Mesenchymal stem cell (in vitro differentiated cells and primary cell): ENCODE measurements around the gene LRRC28.

ENCODE experiments used
- DNase-seq: peaks from one replicate; pipeline ENCODE4 v3.0.0-alpha.2; 2013
- H2AFZ ChIP-seq: one replicate; pipeline ENCODE4 v1.6.1; 2013; ENCODE audit warnings: low read depth, mild to moderate bottlenecking, control low read depth, inconsistent platforms, low read length, moderate library complexity
- H2AK5ac ChIP-seq: 2 replicates; pipeline ENCODE4 v1.6.1; 2013; ENCODE audit warnings: low read length, moderate library complexity, mild to moderate bottlenecking, inconsistent platforms; ENCODE audit not compliant: severe bottlenecking
- H2BK120ac ChIP-seq: one replicate; pipeline ENCODE4 v1.6.1; 2013; ENCODE audit warnings: low read depth, mild to moderate bottlenecking, inconsistent platforms, low read length, moderate library complexity
- H2BK12ac ChIP-seq, 2 experiments: one replicate each; pipeline ENCODE4 v1.6.1; 2013; ENCODE audit warnings: inconsistent platforms in 2 of 2, low read length in 2 of 2, mild to moderate bottlenecking in 2 of 2, moderate library complexity in 2 of 2, control low read depth in 1 of 2
- H2BK15ac ChIP-seq: one replicate; pipeline ENCODE4 v1.6.1; 2013; ENCODE audit warnings: mild to moderate bottlenecking, low read depth, inconsistent platforms; ENCODE audit not compliant: poor library complexity, severe bottlenecking
- H2BK5ac ChIP-seq: 2 replicates; pipeline ENCODE4 v1.6.1; 2013; ENCODE audit warnings: low read depth, mild to moderate bottlenecking, low read length, control low read depth, inconsistent platforms; ENCODE audit not compliant: poor library complexity, severe bottlenecking
- H3K14ac ChIP-seq, 2 experiments: one replicate each; pipeline ENCODE4 v1.6.1; 2013; ENCODE audit warnings: inconsistent platforms in 2 of 2, low read length in 2 of 2, control low read depth in 1 of 2, mild to moderate bottlenecking in 1 of 2, moderate library complexity in 1 of 2
- H3K18ac ChIP-seq, 2 experiments: one replicate each; pipeline ENCODE4 v1.6.1; 2013; ENCODE audit warnings: inconsistent platforms in 2 of 2, low read length in 2 of 2, control low read depth in 1 of 2, low read depth in 1 of 2, mild to moderate bottlenecking in 1 of 2
- H3K23ac ChIP-seq, 2 experiments: one replicate each; pipeline ENCODE4 v1.6.1; 2013; ENCODE audit warnings: inconsistent platforms in 2 of 2, low read length in 2 of 2, mild to moderate bottlenecking in 2 of 2, moderate library complexity in 2 of 2, control low read depth in 1 of 2
- H3K27ac ChIP-seq: 2 replicates; pipeline ENCODE4 v1.5.1; 2013; ENCODE audit warnings: mild to moderate bottlenecking, moderate library complexity, low read length, control low read depth, inconsistent platforms; ENCODE audit not compliant: poor library complexity, severe bottlenecking
- H3K27me3 ChIP-seq, 2 experiments: 2 replicates each; pipeline versions ENCODE4 v1.6.1 to v1.7.0; 2013; ENCODE audit warnings: low read length in 2 of 2, mild to moderate bottlenecking in 2 of 2, moderate library complexity in 2 of 2, control low read depth in 1 of 2, inconsistent platforms in 1 of 2; ENCODE audit not compliant: control insufficient read depth in 1 of 2, insufficient read depth in 1 of 2
- H3K36me3 ChIP-seq, 2 experiments: 2 replicates each; pipeline versions ENCODE4 v1.6.1 to v1.7.0; 2013; ENCODE audit warnings: low read length in 2 of 2, control low read depth in 1 of 2, inconsistent platforms in 1 of 2, low read depth in 1 of 2, mild to moderate bottlenecking in 1 of 2; ENCODE audit not compliant: insufficient read depth in 2 of 2, control insufficient read depth in 1 of 2
- H3K4ac ChIP-seq, 2 experiments: one replicate each; pipeline ENCODE4 v1.6.1; 2013; ENCODE audit warnings: inconsistent platforms in 2 of 2, low read length in 2 of 2, mild to moderate bottlenecking in 2 of 2, moderate library complexity in 2 of 2, control low read depth in 1 of 2, low read depth in 1 of 2
- H3K4me1 ChIP-seq: 2 replicates; pipeline ENCODE4 v1.6.1; 2013; ENCODE audit warnings: low read depth, low read length, control low read depth; ENCODE audit not compliant: control insufficient read depth, insufficient read depth
- H3K4me2 ChIP-seq: 2 replicates; pipeline ENCODE4 v1.6.1; 2013; ENCODE audit warnings: low read length, mild to moderate bottlenecking, inconsistent platforms; ENCODE audit not compliant: poor library complexity, severe bottlenecking
- H3K4me3 ChIP-seq, 2 experiments: 2 replicates each; pipeline versions ENCODE4 v1.5.1 to v1.7.0; 2013; ENCODE audit warnings: low read length in 2 of 2, mild to moderate bottlenecking in 2 of 2, control low read depth in 1 of 2, low read depth in 1 of 2; ENCODE audit not compliant: insufficient read depth in 1 of 2
- H3K79me1 ChIP-seq: replicated peaks from 2 replicates; pipeline ENCODE4 v1.6.1; 2013; ENCODE audit warnings: mild to moderate bottlenecking, control low read depth, low read length, inconsistent platforms; ENCODE audit not compliant: poor library complexity, severe bottlenecking
- H3K9ac ChIP-seq: 2 replicates; pipeline ENCODE4 v1.7.0; 2013; ENCODE audit warnings: mild to moderate bottlenecking, low read length, moderate library complexity
- H3K9me3 ChIP-seq: 2 replicates; pipeline ENCODE4 v1.7.0; 2013; ENCODE audit warnings: mild to moderate bottlenecking, low read length; ENCODE audit not compliant: control insufficient read depth
- H4K8ac ChIP-seq: one replicate; pipeline ENCODE4 v1.6.1; 2013; ENCODE audit warnings: inconsistent platforms, mild to moderate bottlenecking, low read length, moderate library complexity
- H4K91ac ChIP-seq: one replicate; pipeline ENCODE4 v1.6.1; 2013; ENCODE audit warnings: mild to moderate bottlenecking, low read length, inconsistent platforms
- WGBS: methylation state at CpG from one replicate; pipeline ENCODE4 v1.1.7; 2013; ENCODE audit warnings: mixed read lengths; 5-methylcytosine and 5-hydroxymethylcytosine counted together

The LRRC28 gene

GRCh38 chr15:99361545-99362185 lies 110.4 kb downstream of the LRRC28 start:
- Histone ChIP-seq H3K4me2 (no peak overlapping the region), H2AFZ (no peak overlapping the region), H2BK120ac (no peak overlapping the region)

GRCh38 chr15:99365242-99365641 lies 114.0 kb downstream of the LRRC28 start:
- H3K27me3 ChIP-seq = no peaks in the 10 kb centered on the region
- H2BK5ac ChIP-seq = no peak overlapping the region
- H2BK120ac ChIP-seq = no peak overlapping the region
- H3K4me2 ChIP-seq = no peak overlapping the region
- H2BK12ac ChIP-seq = no peak overlapping the region
- no peak overlapping the region for H3K9ac ChIP-seq
- H2AFZ ChIP-seq = no peak overlapping the region
- no peak overlapping the region for H3K27ac ChIP-seq
- peaks cover 22% of the 10 kb centered on the region for H3K9me3 ChIP-seq
- H3K79me1 ChIP-seq = no peaks in the 10 kb centered on the region
- no peak overlapping the region for H3K4me3 ChIP-seq
- H3K4ac ChIP-seq = no peak overlapping the region
- no peak overlapping the region for H2AK5ac ChIP-seq
- H3K23ac ChIP-seq = no peak overlapping the region
- DNase-seq = no peak
- no peak overlapping the region for H3K18ac ChIP-seq
- peaks cover 4 to 44% of the 10 kb centered on the region in 2 experiments for H3K36me3 ChIP-seq
- no peak overlapping the region for H2BK15ac ChIP-seq
- H4K91ac ChIP-seq = no peak overlapping the region
- H3K14ac ChIP-seq = no peak overlapping the region
- 100% methylated on average over 1 of the region's 1 CpG for WGBS
- no peak overlapping the region for H4K8ac ChIP-seq
- H3K4me1 ChIP-seq = no peaks in the 10 kb centered on the region

More at GRCh38 chr15:99361545-99362185, 110.4 kb downstream of the LRRC28 start:
- peaks cover 4 to 28% of the 10 kb centered on the region in 2 experiments for H3K36me3 ChIP-seq
- H3K27me3 ChIP-seq = no peaks in the 10 kb centered on the region
- no peaks in the 10 kb centered on the region for H3K4me1 ChIP-seq
- no peak overlapping the region for H4K8ac ChIP-seq
- no peak overlapping the region for H3K14ac ChIP-seq
- peaks cover 7% of the 10 kb centered on the region for H3K9me3 ChIP-seq
- no peak overlapping the region for H2AK5ac ChIP-seq
- no peak overlapping the region for H3K27ac ChIP-seq
- H3K9ac ChIP-seq = no peak overlapping the region
- H2BK5ac ChIP-seq = no peak overlapping the region
- no peak for DNase-seq
- no peak overlapping the region for H2BK15ac ChIP-seq
- no peak overlapping the region for H4K91ac ChIP-seq
- H2BK12ac ChIP-seq = no peak overlapping the region
- no peak overlapping the region for H3K4ac ChIP-seq
- H3K18ac ChIP-seq = no peak overlapping the region
- WGBS = 83% methylated on average over 8 of the region's 13 CpGs
- no peaks in the 10 kb centered on the region for H3K79me1 ChIP-seq
- H3K23ac ChIP-seq = no peak overlapping the region
- no peak overlapping the region for H3K4me3 ChIP-seq

GRCh38 chr15:99366013-99366412 lies 114.7 kb downstream of the LRRC28 start:
- Histone ChIP-seq H3K23ac (no peak overlapping the region), H3K36me3 (peaks cover 4 to 44% of the 10 kb centered on the region in 2 experiments), H3K9me3 (peaks cover 22% of the 10 kb centered on the region), H2BK12ac (no peak overlapping the region), H3K4me2 (no peak overlapping the region), H3K4ac (no peak overlapping the region), H3K9ac (no peak overlapping the region), H3K18ac (no peak overlapping the region), H3K14ac (no peak overlapping the region), H3K4me1 (no peaks in the 10 kb centered on the region), H4K8ac (no peak overlapping the region), H4K91ac (no peak overlapping the region), H3K79me1 (no peaks in the 10 kb centered on the region), H2BK15ac (no peak overlapping the region), H2BK5ac (no peak overlapping the region), H2BK120ac (no peak overlapping the region), H3K27ac (no peak overlapping the region), H2AK5ac (no peak overlapping the region), H3K4me3 (no peak overlapping the region), H3K27me3 (no peaks in the 10 kb centered on the region), H2AFZ (no peak overlapping the region)
- no peak for DNase-seq
- WGBS = 100% methylated on average over 1 of the region's 1 CpG

GRCh38 chr15:99368743-99369142 lies 117.5 kb downstream of the LRRC28 start:
- Histone ChIP-seq H3K9ac (no peak overlapping the region), H4K91ac (no peak overlapping the region), H3K9me3 (peaks cover 22% of the 10 kb centered on the region), H2BK12ac (no peak overlapping the region), H3K27me3 (no peaks in the 10 kb centered on the region), H2AFZ (no peak overlapping the region), H3K18ac (no peak overlapping the region), H3K23ac (no peak overlapping the region), H3K14ac (no peak overlapping the region), H3K4me2 (no peak overlapping the region), H2AK5ac (no peak overlapping the region), H3K36me3 (peaks cover 0 to 27% of the 10 kb centered on the region in 2 experiments), H3K27ac (no peak overlapping the region), H2BK5ac (no peak overlapping the region), H3K4me3 (no peak overlapping the region), H3K4ac (no peak overlapping the region), H3K4me1 (no peaks in the 10 kb centered on the region), H3K79me1 (no peaks in the 10 kb centered on the region), H2BK15ac (no peak overlapping the region), H4K8ac (no peak overlapping the region), H2BK120ac (no peak overlapping the region)
- DNase-seq = no peak
